SH-SY5Y (cell line): ENCODE results near the gene CFAP45.

Experiments used
- GATA2 ChIP-seq: IDR thresholded peaks from 2 replicates; pipeline ENCODE4 v1.6.1; 2011; ENCODE audit warnings: mild to moderate bottlenecking, low read depth, low read length
- GATA3 ChIP-seq: IDR thresholded peaks from 2 replicates; pipeline ENCODE4 v1.6.1; 2011; ENCODE audit warnings: low read depth, mild to moderate bottlenecking, low read length, moderate library complexity

CFAP45 gene

GRCh38 chr1:159890390-159890789, 9.6 kb downstream of the CFAP45 start:
- TF ChIP-seq GATA2 (no peak), GATA3 (no peak)

GRCh38 chr1:159889821-159890252, 10.1 kb downstream of the CFAP45 start:
- TF ChIP-seq GATA3: no peak
- TF ChIP-seq GATA2: no peak

DNA sequence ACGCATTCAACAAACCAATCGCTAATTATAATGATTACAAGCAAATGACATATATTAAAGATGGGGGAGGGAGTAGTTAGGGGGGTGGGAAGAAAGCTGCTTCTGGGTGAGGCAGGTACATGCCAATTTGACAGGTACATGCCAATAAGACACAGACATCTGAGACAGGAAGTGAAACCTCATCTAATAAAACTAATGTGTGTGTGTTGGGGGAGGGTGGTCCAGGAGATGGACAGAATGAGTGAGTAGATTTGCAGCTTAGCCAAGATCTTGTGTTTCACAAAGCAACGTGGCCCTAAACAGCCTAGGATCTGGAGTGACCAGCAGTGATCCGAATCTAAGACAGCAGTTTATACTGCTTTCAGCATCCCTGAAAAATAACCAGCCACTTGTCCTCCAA, 10.8 kb downstream of the CFAP45 start:
- TF ChIP-seq GATA3: no peak
- TF ChIP-seq GATA2: no peak

GRCh38 chr1:159884296-159884695, 15.7 kb downstream of the CFAP45 start:
- no peak for TF ChIP-seq GATA3
- no peak for TF ChIP-seq GATA2

- no peak for TF ChIP-seq GATA3
- TF ChIP-seq GATA2: no peak
Observed at GRCh38 chr1:159883134-159883533, 16.8 kb downstream of the CFAP45 start.

GRCh38 chr1:159882527-159882862, 17.5 kb downstream of the CFAP45 start:
- no peak for TF ChIP-seq GATA3
- TF ChIP-seq GATA2: no peak

DNA sequence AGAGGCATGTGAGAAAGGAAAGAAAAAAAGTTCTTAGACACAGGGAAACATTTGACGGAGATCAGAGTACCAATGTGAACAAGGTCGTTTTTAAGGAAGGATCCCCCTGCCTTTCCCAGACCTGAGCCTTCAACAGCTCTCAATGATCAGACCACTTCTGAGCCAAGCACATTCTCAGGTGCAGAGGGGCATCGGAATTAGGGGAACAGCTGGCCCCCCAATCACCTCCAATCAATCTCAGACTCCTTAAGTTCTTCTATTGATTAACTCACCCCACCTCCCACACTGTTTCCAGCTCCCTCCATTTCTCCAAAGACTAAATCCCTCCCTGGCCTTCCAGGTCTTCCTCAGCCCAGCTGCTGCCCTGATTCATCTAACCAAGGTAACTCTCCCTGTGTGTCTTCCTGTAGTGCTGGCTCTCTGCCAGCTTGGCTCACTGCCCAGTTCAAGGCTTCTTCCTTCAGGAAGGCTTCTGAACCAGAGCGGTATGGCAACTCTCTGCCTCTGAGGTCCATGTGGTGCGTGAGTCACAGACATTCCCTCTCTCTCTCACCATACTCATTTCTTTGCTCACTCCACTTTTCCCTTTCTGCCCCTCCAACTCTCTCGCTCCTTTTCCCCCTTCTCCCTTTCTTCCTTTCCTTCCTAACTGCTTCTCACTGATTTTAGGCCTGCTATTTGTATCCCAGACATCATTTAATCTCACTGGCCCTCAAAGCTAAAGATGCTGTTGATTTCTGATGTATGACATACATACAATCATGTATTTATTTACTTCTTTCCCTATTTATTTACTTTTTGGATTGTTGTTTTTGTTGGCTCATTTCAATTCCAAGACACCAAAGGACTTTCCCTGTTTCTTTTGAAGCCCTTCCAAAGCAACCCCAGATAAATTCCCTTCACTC, 18.1 kb downstream of the CFAP45 start:
- TF ChIP-seq GATA2 (no peak), GATA3 (no peak)

- no peak for TF ChIP-seq GATA2
- 0 out of 2 replicates have a peak, but pooled peaks have one; percentile 21 for TF ChIP-seq GATA3
Observed at GRCh38 chr1:159880430-159880829, 19.5 kb downstream of the CFAP45 start.

DNA sequence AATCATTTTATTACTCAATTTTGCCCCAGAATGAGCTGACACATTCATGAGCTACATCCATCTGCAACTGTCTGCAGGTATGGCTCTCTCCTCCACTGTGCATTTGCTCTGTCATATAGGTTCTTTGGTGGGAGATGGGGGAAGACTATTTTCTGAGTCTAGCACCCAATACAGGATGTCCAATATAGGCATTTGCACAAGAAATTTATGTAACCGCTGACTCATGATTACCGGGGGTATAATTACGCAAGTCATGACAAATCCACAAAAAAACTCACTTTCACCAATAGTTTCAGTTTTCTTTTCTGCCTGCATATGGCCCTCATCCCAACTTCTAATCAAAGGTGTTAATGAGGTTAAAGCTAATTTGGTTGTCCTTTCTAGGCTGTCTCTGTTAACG, 20.0 kb downstream of the CFAP45 start:
- TF ChIP-seq GATA2: no peak
- no peak for TF ChIP-seq GATA3

DNA sequence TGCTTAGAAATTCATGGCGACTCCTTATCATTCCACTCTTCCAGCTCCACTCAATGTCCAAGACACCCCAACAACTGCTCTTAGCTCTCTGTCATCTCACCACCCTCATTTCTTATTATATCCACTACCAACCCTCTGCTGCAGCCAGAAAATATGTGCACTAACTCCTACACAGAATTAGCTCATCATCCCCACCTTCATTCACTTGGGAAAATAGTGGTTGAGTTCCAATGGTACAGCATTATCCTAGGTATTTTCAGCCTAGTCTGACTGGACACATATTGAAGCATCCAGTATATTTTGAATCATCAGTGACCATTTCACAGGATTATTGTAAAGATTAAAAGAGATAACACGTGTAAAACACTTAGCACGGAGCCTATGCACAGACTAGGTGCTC, 20.8 kb downstream of the CFAP45 start:
- TF ChIP-seq GATA3: no peak
- no peak for TF ChIP-seq GATA2

GRCh38 chr1:159877695-159878444, 22.1 kb downstream of the CFAP45 start:
- TF ChIP-seq GATA2: no peak
- no peak for TF ChIP-seq GATA3

- no peak for TF ChIP-seq GATA3
- TF ChIP-seq GATA2: no peak
Observed at GRCh38 chr1:159873530-159874143, 26.3 kb downstream of the CFAP45 start.

- TF ChIP-seq GATA3 (no peak), GATA2 (no peak)
Observed at GRCh38 chr1:159872891-159873290, 27.1 kb downstream of the CFAP45 start.

DNA sequence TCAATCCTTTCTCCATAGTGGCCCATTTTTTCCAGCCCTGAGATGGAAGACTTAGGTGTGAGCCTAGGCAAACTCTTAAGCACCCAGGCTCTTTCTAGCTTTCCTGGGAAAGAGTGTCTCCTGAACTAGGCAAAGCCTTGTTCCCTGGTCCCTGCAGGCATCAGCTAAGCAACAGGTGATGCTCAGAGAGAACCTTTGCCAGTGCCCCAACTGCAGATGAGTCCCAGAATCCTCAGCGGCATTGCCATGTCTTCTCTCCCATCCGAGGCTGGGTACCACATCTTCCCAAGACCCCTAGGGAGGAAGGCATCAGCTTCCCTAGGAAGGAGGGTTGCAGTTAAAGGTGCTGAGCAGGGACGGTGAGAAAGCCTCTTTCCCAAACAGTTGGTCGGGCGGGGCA, 29.3 kb downstream of the CFAP45 start:
- TF ChIP-seq GATA3: no peak
- no peak for TF ChIP-seq GATA2
